ENCODE results near the gene APOM.

- TF ChIP-seq, protein P1, sequence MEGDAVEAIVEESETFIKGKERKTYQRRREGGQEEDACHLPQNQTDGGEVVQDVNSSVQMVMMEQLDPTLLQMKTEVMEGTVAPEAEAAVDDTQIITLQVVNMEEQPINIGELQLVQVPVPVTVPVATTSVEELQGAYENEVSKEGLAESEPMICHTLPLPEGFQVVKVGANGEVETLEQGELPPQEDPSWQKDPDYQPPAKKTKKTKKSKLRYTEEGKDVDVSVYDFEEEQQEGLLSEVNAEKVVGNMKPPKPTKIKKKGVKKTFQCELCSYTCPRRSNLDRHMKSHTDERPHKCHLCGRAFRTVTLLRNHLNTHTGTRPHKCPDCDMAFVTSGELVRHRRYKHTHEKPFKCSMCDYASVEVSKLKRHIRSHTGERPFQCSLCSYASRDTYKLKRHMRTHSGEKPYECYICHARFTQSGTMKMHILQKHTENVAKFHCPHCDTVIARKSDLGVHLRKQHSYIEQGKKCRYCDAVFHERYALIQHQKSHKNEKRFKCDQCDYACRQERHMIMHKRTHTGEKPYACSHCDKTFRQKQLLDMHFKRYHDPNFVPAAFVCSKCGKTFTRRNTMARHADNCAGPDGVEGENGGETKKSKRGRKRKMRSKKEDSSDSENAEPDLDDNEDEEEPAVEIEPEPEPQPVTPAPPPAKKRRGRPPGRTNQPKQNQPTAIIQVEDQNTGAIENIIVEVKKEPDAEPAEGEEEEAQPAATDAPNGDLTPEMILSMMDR (IDR thresholded peaks at IDR 0.05): no peak
- TF ChIP-seq POLR2AphosphoS5 (IDR thresholded peaks at IDR 0.05): no peak
These were observed 41.5 kb upstream of the APOM start for GRCh38 chr6:31614075-31614619.

All from gastroesophageal sphincter (tissue), 3 donors.